Body of pancreas (tissue), 4 donors: ENCODE results near the gene YY1.

Source experiments
- CTCF ChIP-seq, 7 experiments: fragments of 450-650 bp in 4 of 7; fragments of 200-600 bp in 3 of 7; sonication (generic) in 3 of 7; IDR thresholded peaks; one replicate each; pipeline ENCODE4 v1.5.1; 2016 to 2019; ENCODE audit warnings: antibody characterized with exemption in 7 of 7
- POLR2A ChIP-seq, 3 donors: fragments of 450-650 bp; IDR thresholded peaks; one replicate each; pipeline ENCODE4 v1.6.1; 2016; ENCODE audit warnings: antibody characterized with exemption in 3 of 3, mild to moderate bottlenecking in 2 of 3

- TF ChIP-seq CTCF (IDR thresholded peaks at IDR 0.05) (no peak), POLR2A (IDR thresholded peaks at IDR 0.05) (no peak)
These were observed 12.0 kb downstream of the YY1 start for GRCh38 chr14:100250732-100251465.
